GM21786 (cell line): Measurements from ENCODE around the gene ARHGEF11.

Experiments used
- ATAC-seq: cut with Tn5 transposase; IDR thresholded peaks from one replicate; pipeline ENCODE4 v1.9.1; 2021; ENCODE audit not compliant: unreplicated experiment

Gene ARHGEF11

GRCh38 chr1:156912861-156913808 lies 132.4 kb downstream of the ARHGEF11 start:
- no peak for ATAC-seq

GRCh38 chr1:156912310-156912709 lies 133.2 kb downstream of the ARHGEF11 start:
- no peak for ATAC-seq

GRCh38 chr1:156911577-156912298 lies 133.8 kb downstream of the ARHGEF11 start:
- no peak for ATAC-seq

GRCh38 chr1:156910309-156910782 lies 135.2 kb downstream of the ARHGEF11 start:
- ATAC-seq, result no peak

GRCh38 chr1:156909671-156910070 lies 135.9 kb downstream of the ARHGEF11 start:
- ATAC-seq, result no peak

- ATAC-seq, result no peak
Measured at GRCh38 chr1:156908955-156909354, 136.6 kb downstream of the ARHGEF11 start.

GRCh38 chr1:156908541-156908940 lies 137.0 kb downstream of the ARHGEF11 start:
- ATAC-seq, result no peak

GRCh38 chr1:156906206-156906906 lies 139.2 kb downstream of the ARHGEF11 start:
- no peak for ATAC-seq

GRCh38 chr1:156905651-156906050 lies 139.9 kb downstream of the ARHGEF11 start:
- ATAC-seq, result no peak

- no peak for ATAC-seq
Measured at GRCh38 chr1:156905176-156905575, 140.4 kb downstream of the ARHGEF11 start.

- ATAC-seq, result no peak
Measured at GRCh38 chr1:156904187-156904959, 141.2 kb downstream of the ARHGEF11 start.

GRCh38 chr1:156903328-156904091 lies 142.0 kb downstream of the ARHGEF11 start:
- ATAC-seq, result no peak

- ATAC-seq, result no peak
Measured at GRCh38 chr1:156901966-156902915, 143.3 kb downstream of the ARHGEF11 start.

GRCh38 chr1:156901590-156901900 lies 144.0 kb downstream of the ARHGEF11 start:
- no peak for ATAC-seq

- no peak for ATAC-seq
Measured at GRCh38 chr1:156900896-156901589, 144.5 kb downstream of the ARHGEF11 start.

- no peak for ATAC-seq
Measured at GRCh38 chr1:156899956-156900718, 145.4 kb downstream of the ARHGEF11 start.

GRCh38 chr1:156898971-156899664 lies 146.4 kb downstream of the ARHGEF11 start:
- ATAC-seq, result no peak
